ENCODE measurements around the gene VPS8.
"Not testable (repeated sequence)": the region's sequence is repeated elsewhere in the genome, so short reads cannot be mapped to it uniquely, and the experiment has no call there.

The VPS8 gene

GRCh38 chr3:184864000-184864399 is 52.0 kb downstream of the VPS8 start:
- DNase-seq (ENCODE audit: low read depth, low spot score) = no peak

GRCh38 chr3:184868477-184868876 is 56.5 kb downstream of the VPS8 start:
- DNase-seq (ENCODE audit: low read depth, low spot score) = no peak

GRCh38 chr3:184872200-184872599 is 60.2 kb downstream of the VPS8 start:
- no peak for DNase-seq (ENCODE audit: low read depth, low spot score)

- DNase-seq (ENCODE audit: low read depth, low spot score) = no peak
Measured at GRCh38 chr3:184873141-184873540, 61.2 kb downstream of the VPS8 start.

GRCh38 chr3:184874709-184875644 is 63.0 kb downstream of the VPS8 start:
- DNase-seq (ENCODE audit: low read depth, low spot score) = no peak

- no peak for DNase-seq (ENCODE audit: low read depth, low spot score)
Measured at GRCh38 chr3:184880276-184881019, 68.5 kb downstream of the VPS8 start.

GRCh38 chr3:184884359-184885017 is 72.5 kb downstream of the VPS8 start:
- no peak for DNase-seq (ENCODE audit: low read depth, low spot score)

GRCh38 chr3:184885112-184885511 is 73.1 kb downstream of the VPS8 start:
- no peak for DNase-seq (ENCODE audit: low read depth, low spot score)

- DNase-seq (ENCODE audit: low read depth, low spot score) = no peak
Measured at GRCh38 chr3:184887574-184887973, 75.6 kb downstream of the VPS8 start.

GRCh38 chr3:184889312-184889904 is 77.4 kb downstream of the VPS8 start:
- DNase-seq (ENCODE audit: low read depth, low spot score) = no peak

GRCh38 chr3:184894051-184894450 is 82.1 kb downstream of the VPS8 start:
- no peak for DNase-seq (ENCODE audit: low read depth, low spot score)

- DNase-seq (ENCODE audit: low read depth, low spot score) = no peak
Measured at GRCh38 chr3:184895350-184895749, 83.4 kb downstream of the VPS8 start.

- DNase-seq (ENCODE audit: low read depth, low spot score) = no peak
Measured at GRCh38 chr3:184896336-184896735, 84.4 kb downstream of the VPS8 start.

- DNase-seq (ENCODE audit: low read depth, low spot score) = no peak
Measured at GRCh38 chr3:184899953-184900595, 88.1 kb downstream of the VPS8 start.

- DNase-seq (ENCODE audit: low read depth, low spot score) = not testable (repeated sequence)
Measured at GRCh38 chr3:184907031-184907430, 95.1 kb downstream of the VPS8 start.

GRCh38 chr3:184907681-184908649 is 96.0 kb downstream of the VPS8 start:
- no peak for DNase-seq (ENCODE audit: low read depth, low spot score)

- DNase-seq (ENCODE audit: low read depth, low spot score) = no peak
Measured at GRCh38 chr3:184908859-184909258, 96.9 kb downstream of the VPS8 start.

- no peak for DNase-seq (ENCODE audit: low read depth, low spot score)
Measured at GRCh38 chr3:184910664-184911063, 98.7 kb downstream of the VPS8 start.

GRCh38 chr3:184911570-184911969 is 99.6 kb downstream of the VPS8 start:
- DNase-seq (ENCODE audit: low read depth, low spot score) = no peak

- DNase-seq (ENCODE audit: low read depth, low spot score) = no peak
Measured at GRCh38 chr3:184912163-184912562, 100.2 kb downstream of the VPS8 start.

Data from activated CD4-positive, CD25-positive, alpha-beta regulatory T cell treated with anti-CD3 and anti-CD28 coated beads, Interleukin-2, amount 50 U/mL, for 16 hours (primary cell).